H7 (cell line): ENCODE results near the gene ADGRE2. TPM values are rescaled to one million over a fixed set of nuclear protein-coding genes. Genes with fewer than 3 reads are reported as not detected.
A peak's percentile ranks its signal among the peaks of the same experiment; 100 is the strongest.
"Not testable (repeated sequence)": the region's sequence is repeated elsewhere in the genome, so short reads cannot be mapped to it uniquely, and the experiment has no call there.

Experiments
- DNase-seq: peaks from one replicate; pipeline ENCODE4 v3.0.0; 2012
- H3K27me3 ChIP-seq: 2 replicates; pipeline ENCODE4 v1.6.0; 2011; ENCODE audit warnings: mild to moderate bottlenecking, low read length; ENCODE audit not compliant: control insufficient read depth, insufficient read depth
- H3K36me3 ChIP-seq: replicated peaks from 2 replicates; pipeline ENCODE4 v1.5.1; 2011; ENCODE audit warnings: low read length; ENCODE audit not compliant: control insufficient read depth, insufficient read depth
- H3K4me3 ChIP-seq: 2 replicates; pipeline ENCODE4 v1.5.1; 2011; ENCODE audit warnings: low read depth, mild to moderate bottlenecking, control low read depth, low read length, moderate library complexity; ENCODE audit not compliant: insufficient read depth
- total RNA-seq: library from RNA; depleted of rRNA; stranded (reverse); fragments of >200 nt; shearing (Covaris generic); gene quantifications from 2 replicates; pipeline ENCODE4 v1.2.3, GENCODE V29; 2014

Gene ADGRE2
- total RNA-seq, 1 experiment from 2014 or later, result not detected

GRCh38 chr19:14784730-14785101, 6.4 kb upstream of the ADGRE2 start:
- H3K27me3 ChIP-seq, H3K4me3 ChIP-seq, H3K36me3 ChIP-seq, DNase-seq: not testable (repeated sequence)

- H3K36me3 ChIP-seq, DNase-seq, H3K27me3 ChIP-seq: not testable (repeated sequence)
These were observed 5.1 kb upstream of the ADGRE2 start for GRCh38 chr19:14783410-14783998.

DNA sequence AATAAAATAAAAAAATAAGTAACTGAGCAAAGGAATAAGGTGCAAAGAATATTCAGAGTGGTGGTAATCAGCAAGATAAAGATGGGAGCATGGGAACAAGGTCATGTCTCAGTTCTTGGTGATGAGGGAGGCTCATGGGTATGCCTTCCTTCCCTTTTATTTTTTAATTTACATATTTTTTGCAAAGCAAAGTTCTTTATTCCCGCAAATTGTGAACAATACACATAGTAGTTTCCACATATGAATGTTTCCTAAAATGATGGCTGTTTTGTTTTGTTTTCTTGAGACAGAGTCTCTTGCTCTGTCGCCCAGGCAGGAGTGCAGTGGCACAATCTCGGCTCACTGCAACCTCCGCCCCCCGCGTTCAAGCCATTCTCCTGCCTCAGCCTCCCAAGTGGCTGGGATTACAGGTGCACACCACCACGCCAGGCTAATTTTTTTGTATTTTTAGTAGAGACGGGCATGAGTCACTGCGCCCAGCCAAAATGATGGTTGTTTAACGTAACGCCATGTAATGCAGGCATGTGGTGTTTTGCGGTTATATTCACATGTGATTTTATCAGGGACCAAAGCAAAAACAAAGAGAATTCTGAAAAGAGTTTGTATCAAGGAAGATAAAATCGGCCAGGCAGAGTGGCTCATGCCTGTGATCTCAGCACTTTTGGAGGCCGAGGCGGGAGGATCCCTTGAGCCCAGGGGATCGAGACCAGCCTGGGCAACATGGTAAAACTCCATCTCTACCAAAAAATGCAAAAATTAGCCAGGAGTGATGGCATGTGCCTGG, 4.5 kb upstream of the ADGRE2 start:
- no peaks in the 10 kb centered on the region for H3K36me3 ChIP-seq
- DNase-seq, result no peak
- no peaks in the 10 kb centered on the region for H3K27me3 ChIP-seq
- no peak overlapping the region for H3K4me3 ChIP-seq

More at GRCh38 chr19:14783410-14783998, 5.1 kb upstream of the ADGRE2 start:
- H3K4me3 ChIP-seq, result not testable (repeated sequence)

DNA sequence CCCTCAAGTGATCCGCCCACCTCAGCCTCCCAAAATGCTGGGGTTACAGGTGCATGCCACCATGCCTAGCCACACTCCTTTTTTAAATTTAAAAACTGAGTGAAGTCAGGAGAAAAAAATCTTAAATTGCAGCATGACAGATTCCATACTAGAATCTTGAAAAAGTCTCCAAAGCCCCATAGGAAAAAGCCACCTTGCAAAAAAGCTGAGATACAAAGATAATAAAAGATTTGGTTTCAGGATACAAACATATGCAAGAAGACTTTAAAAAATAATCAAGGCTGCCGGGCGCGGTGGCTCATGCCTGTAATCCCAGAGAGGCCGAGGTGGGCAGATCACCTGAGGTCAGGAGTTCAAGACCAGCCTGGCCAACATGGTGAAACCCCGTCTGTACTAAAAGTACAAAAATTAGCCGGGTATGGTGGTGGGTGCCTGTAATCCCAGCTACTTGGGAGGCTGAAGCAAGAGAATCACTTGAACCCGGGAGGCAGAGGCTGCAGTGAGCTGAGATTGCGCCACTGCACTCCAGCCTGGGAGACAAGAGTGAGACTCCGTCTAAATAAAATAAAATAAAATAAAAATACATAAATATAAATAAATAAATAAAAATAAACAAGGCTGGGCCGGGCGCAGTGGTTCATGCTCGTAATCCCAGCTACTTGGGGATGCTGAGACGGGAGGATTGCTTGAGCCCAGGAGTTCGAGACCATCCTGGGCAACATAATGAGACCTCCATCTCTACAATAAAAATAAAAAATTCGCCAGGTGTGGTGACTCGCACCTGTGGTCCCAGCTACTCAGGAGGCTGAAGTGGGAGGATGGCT, 3.6 kb upstream of the ADGRE2 start:
- DNase-seq, H3K27me3 ChIP-seq, H3K4me3 ChIP-seq, H3K36me3 ChIP-seq: not testable (repeated sequence)

DNA sequence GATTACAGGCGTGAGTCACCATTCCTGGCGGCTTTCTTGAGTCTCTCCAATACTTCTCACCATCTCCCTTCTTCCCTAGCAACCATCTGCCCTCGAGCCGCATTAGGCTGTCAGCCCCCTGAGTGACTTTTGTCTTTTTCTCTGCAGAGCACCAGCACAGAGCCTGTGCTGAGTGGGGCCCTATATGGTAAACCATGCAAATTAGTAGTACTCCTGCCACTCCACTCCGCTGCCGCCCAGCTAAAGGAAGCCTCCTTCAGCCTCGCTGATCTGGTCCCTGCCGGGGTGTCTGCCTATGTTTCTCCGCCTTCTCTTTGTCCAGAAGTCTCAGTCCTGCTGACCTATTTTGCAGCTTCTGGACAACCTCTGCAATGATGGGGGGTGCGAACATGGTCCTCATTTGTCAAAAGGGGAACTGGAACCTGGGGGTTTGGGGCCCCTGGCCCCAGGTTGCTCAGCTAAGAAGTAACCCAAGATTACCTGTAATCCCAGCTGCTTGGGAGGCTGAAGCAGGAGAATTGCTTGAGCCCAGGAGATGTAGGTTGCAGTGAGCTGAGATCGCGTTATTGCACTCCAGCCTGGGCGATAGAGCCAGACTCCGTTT, 2.4 kb upstream of the ADGRE2 start:
- DNase-seq, H3K4me3 ChIP-seq, H3K27me3 ChIP-seq, H3K36me3 ChIP-seq: not testable (repeated sequence)

DNA sequence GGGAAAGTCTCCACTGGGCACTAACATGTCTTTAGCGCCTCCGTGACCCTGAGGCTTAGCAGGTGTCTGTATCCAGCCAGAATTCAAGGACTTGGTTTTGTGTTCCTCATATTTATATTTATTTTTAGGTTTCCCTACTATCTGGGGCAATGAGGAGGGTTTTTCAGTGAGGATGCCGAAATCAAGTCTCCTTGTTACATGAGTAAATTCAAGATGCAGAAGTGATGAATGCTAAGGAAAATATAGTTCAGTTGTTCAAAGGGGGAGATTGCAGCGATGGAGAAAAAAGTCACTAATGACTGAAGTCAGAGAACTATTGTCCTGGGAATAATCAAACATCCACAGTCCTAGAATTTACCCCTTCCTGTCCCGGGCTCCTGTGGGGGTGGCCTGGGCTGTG, 791 bp upstream of the ADGRE2 start:
- Histone ChIP-seq H3K4me3 (no peak overlapping the region), H3K36me3 (no peaks in the 10 kb centered on the region), H3K27me3 (no peaks in the 10 kb centered on the region)
- DNase-seq, result no peak

GRCh38 chr19:14777645-14778044, 715 bp downstream of the ADGRE2 start:
- not testable (repeated sequence) for H3K27me3 ChIP-seq, H3K4me3 ChIP-seq, DNase-seq, H3K36me3 ChIP-seq

DNA sequence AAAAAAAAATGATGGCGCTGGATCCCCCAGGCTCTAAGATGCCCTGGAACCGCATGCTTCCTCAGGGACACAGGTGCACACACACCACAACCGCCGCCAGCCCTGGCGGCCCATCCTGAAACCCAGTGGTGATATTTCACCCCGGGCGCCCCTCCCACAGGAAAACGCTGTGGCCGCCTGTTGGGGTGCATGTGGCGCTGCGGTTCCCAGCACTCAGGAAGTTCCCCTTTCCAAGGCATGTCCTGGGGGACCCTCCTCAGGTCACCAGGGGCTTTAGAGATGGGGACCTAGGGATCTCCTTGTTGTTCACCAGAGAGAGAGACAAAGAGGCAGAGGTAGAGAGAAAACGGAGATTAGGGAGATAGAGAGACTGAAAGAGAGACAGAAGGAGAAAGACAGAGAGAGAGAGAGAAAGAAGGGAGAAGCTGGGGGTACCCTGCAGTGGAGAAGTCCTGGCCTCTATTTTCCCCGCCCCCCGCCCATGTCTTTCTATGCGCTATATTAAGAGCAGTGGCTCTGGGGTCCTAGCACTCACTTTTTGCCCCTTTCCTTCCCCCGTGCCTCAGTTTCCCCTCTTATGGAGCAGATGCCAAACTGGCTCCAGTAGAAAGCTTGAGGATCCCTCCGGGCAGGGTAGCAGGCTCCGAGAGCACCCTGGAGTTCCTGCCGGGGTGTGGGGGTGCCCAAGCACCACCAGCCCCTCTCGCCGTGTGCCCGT, 2.3 kb downstream of the ADGRE2 start:
- DNase-seq, result peak; percentile 44
- no peaks in the 10 kb centered on the region; the same call in 1 of the 2 replicates for H3K36me3 ChIP-seq
- H3K27me3 ChIP-seq, result no peaks in the 10 kb centered on the region
- H3K4me3 ChIP-seq, result peak overlapping the region; percentile 44; the same call in 1 of the 2 replicates

- not testable (repeated sequence) for H3K4me3 ChIP-seq, H3K27me3 ChIP-seq, DNase-seq, H3K36me3 ChIP-seq
These were observed 3.0 kb downstream of the ADGRE2 start for GRCh38 chr19:14775326-14775725.

- no peak for DNase-seq
- Histone ChIP-seq H3K36me3 (peaks cover 2% of the 10 kb centered on the region), H3K4me3 (no peak overlapping the region), H3K27me3 (no peaks in the 10 kb centered on the region)
These were observed 4.0 kb downstream of the ADGRE2 start for GRCh38 chr19:14774373-14774772.

GRCh38 chr19:14773722-14774121, 4.6 kb downstream of the ADGRE2 start:
- H3K36me3 ChIP-seq, H3K27me3 ChIP-seq, H3K4me3 ChIP-seq, DNase-seq: not testable (repeated sequence)

- Histone ChIP-seq H3K27me3 (no peaks in the 10 kb centered on the region), H3K36me3 (peaks cover 3% of the 10 kb centered on the region), H3K4me3 (no peak overlapping the region)
- DNase-seq, result no peak
These were observed 5.4 kb downstream of the ADGRE2 start for GRCh38 chr19:14772995-14773394.

DNA sequence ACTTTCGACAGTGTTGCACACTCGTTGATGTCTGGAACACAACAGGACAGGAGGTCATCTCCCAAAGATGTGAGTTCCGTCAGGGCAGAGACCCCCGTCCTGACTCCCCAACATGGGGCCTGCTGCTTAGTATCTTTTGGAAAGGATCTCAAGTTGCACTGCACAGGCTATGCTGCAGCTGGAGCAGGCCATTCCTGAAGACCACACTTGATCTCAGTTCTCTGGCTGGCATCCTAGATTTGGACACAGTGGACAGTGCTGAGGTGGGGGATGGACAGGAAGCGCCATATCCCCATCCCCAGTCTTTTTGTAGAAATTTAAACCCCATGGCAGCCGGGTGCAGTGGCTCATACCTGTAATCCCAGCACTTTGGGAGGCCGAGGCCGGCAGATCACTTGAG, 5.9 kb downstream of the ADGRE2 start:
- no peak for DNase-seq
- H3K27me3 ChIP-seq, result no peaks in the 10 kb centered on the region

More for the DNA sequence above, 5.9 kb downstream of the ADGRE2 start:
- Histone ChIP-seq H3K36me3 (peaks cover 3% of the 10 kb centered on the region), H3K4me3 (no peak overlapping the region)
